HepG2 (cell line): ENCODE data around the gene PARP2. TPM values are rescaled to one million over a fixed set of nuclear protein-coding genes. Genes with fewer than 3 reads are reported as not detected.

Experiments used
- ARID2 ChIP-seq: sonication (generic); formaldehyde crosslinking; IDR thresholded peaks from 2 replicates; pipeline ENCODE4 v1.8.1; 2022; ENCODE audit warnings: mild to moderate bottlenecking, missing genetic modification reagents, borderline replicate concordance
- BORCS8-MEF2B ChIP-seq: sonication (generic); formaldehyde crosslinking; IDR thresholded peaks from 2 replicates; pipeline ENCODE4 v1.8.0; 2022; ENCODE audit warnings: mild to moderate bottlenecking, missing genetic modification reagents
- CEBPG ChIP-seq: IDR thresholded peaks from 2 replicates; pipeline ENCODE4 v1.6.1; 2016
- FLYWCH1 ChIP-seq: sonication (generic); formaldehyde crosslinking; IDR thresholded peaks from 2 replicates; pipeline ENCODE4 v1.8.1; 2023; ENCODE audit warnings: mild to moderate bottlenecking, missing genetic modification reagents
- FOXP1 ChIP-seq, 2 experiments: fragments of 450-650 bp in 1 of 2; IDR thresholded peaks; 2 replicates each; pipeline ENCODE4 v1.6.1; 2017 to 2018; ENCODE audit warnings: antibody characterized with exemption in 1 of 2
- KDM6A ChIP-seq: IDR thresholded peaks from 2 replicates; pipeline ENCODE4 v1.6.1; 2016; ENCODE audit warnings: low read depth
- KLF12 ChIP-seq: sonication (generic); formaldehyde crosslinking; IDR thresholded peaks from 2 replicates; pipeline ENCODE4 v1.4.0; 2020; ENCODE audit warnings: missing genetic modification reagents, borderline replicate concordance
- MTF1 ChIP-seq: sonication (generic); formaldehyde crosslinking; IDR thresholded peaks from 2 replicates; pipeline ENCODE4 v1.5.0; 2020; ENCODE audit warnings: missing genetic modification reagents
- NFRKB ChIP-seq: fragments of 450-650 bp; IDR thresholded peaks from 2 replicates; pipeline ENCODE4 v1.6.1; 2017
- NR2C2 ChIP-seq: sonication (generic); formaldehyde crosslinking; IDR thresholded peaks from 2 replicates; pipeline ENCODE4 v1.4.0; 2020; ENCODE audit warnings: missing genetic modification reagents, mild to moderate bottlenecking, moderate library complexity, borderline replicate concordance
- PAX8 ChIP-seq: sonication (generic); formaldehyde crosslinking; IDR thresholded peaks from 2 replicates; pipeline ENCODE4 v1.8.0; 2022; ENCODE audit warnings: mild to moderate bottlenecking, missing genetic modification reagents, borderline replicate concordance
- SALL2 ChIP-seq: sonication (generic); formaldehyde crosslinking; IDR thresholded peaks from 2 replicates; pipeline ENCODE4 v1.8.1; 2023; ENCODE audit warnings: mild to moderate bottlenecking, missing genetic modification reagents, inconsistent platforms
- SOX6 ChIP-seq, 2 experiments: fragments of 450-650 bp in 1 of 2; sonication (generic) in 1 of 2; formaldehyde crosslinking in 1 of 2; IDR thresholded peaks; 2 replicates each; pipeline versions ENCODE4 v1.4.0 to v1.6.1; 2017 to 2020; ENCODE audit warnings: antibody characterized with exemption in 1 of 2, mild to moderate bottlenecking in 1 of 2, missing genetic modification reagents in 1 of 2
- TRAFD1 ChIP-seq: sonication (generic); formaldehyde crosslinking; IDR thresholded peaks from 2 replicates; pipeline ENCODE4 v1.5.1; 2020; ENCODE audit warnings: missing genetic modification reagents, mild to moderate bottlenecking, borderline replicate concordance
- ZNF333 ChIP-seq: sonication (generic); formaldehyde crosslinking; IDR thresholded peaks from 2 replicates; pipeline ENCODE4 v1.4.0; 2020; ENCODE audit warnings: mild to moderate bottlenecking, missing genetic modification reagents, borderline replicate concordance
- ZNF530 ChIP-seq: sonication (generic); formaldehyde crosslinking; IDR thresholded peaks from 2 replicates; pipeline ENCODE4 v1.5.0; 2020; ENCODE audit warnings: low read depth, mild to moderate bottlenecking, missing genetic modification reagents
- ZNF569 ChIP-seq: sonication (generic); formaldehyde crosslinking; IDR thresholded peaks from 2 replicates; pipeline ENCODE4 v1.5.0; 2020; ENCODE audit warnings: mild to moderate bottlenecking, missing genetic modification reagents, moderate library complexity, borderline replicate concordance
- ZNF574 ChIP-seq: sonication (generic); formaldehyde crosslinking; IDR thresholded peaks from 2 replicates; pipeline ENCODE4 v1.4.0; 2020; ENCODE audit warnings: missing genetic modification reagents
- ZNF598 ChIP-seq: sonication (generic); formaldehyde crosslinking; IDR thresholded peaks from 2 replicates; pipeline ENCODE4 v1.5.1; 2020; ENCODE audit warnings: mild to moderate bottlenecking, missing genetic modification reagents, borderline replicate concordance
- ZNF839 ChIP-seq: sonication (generic); formaldehyde crosslinking; IDR thresholded peaks from 2 replicates; pipeline ENCODE4 v1.4.0; 2020; ENCODE audit warnings: missing genetic modification reagents, mild to moderate bottlenecking, borderline replicate concordance
- ZUFSP ChIP-seq: sonication (generic); formaldehyde crosslinking; IDR thresholded peaks from 2 replicates; pipeline ENCODE4 v1.9.0; 2021; ENCODE audit warnings: missing genetic modification reagents, mild to moderate bottlenecking, borderline replicate concordance
- polyA plus RNA-seq, 8 experiments: library from polyadenylated mRNA; depleted of rRNA in 3 of 8; stranded (reverse) in 7 of 8; unstranded in 1 of 8; fragments of >200 nt; fragmentation: Illumina TruSeq in 4 of 8; extraction: Trizol in 4 of 8; gene quantifications; 2 replicates each; pipeline versions ENCODE4 v1.2.1 to v1.2.3, GENCODE V29; 2011 to 2016; ENCODE audit warnings: low read depth in 4 of 8, missing spikeins in 1 of 8, mixed read lengths in 1 of 8; ENCODE audit not compliant: insufficient read depth in 1 of 8
- total RNA-seq, 5 experiments: library from RNA; depleted of rRNA; stranded (reverse); fragments of >200 nt; fragmentation: Illumina TruSeq; extraction: Trizol; gene quantifications; 2 replicates each; pipeline ENCODE4 v1.2.3, GENCODE V29; 2016; ENCODE audit warnings: low read depth in 1 of 5

PARP2 gene
- total and polyA plus RNA-seq, 2 of the 13 experiments (the other 11 are each of a cell fraction or from before 2014, with no cell fraction given), result 37.3 to 38.4 TPM

- TF ChIP-seq KDM6A (CRISPR knock-in tag), result no peak
- peak; percentile 63; the same call in 1 of the 2 replicates for TF ChIP-seq TRAFD1
- TF ChIP-seq NFRKB, result no peak
- peak; percentile 64; the same call in 1 of the 2 replicates for TF ChIP-seq SALL2 (CRISPR knock-in tag)
- TF ChIP-seq ZUFSP (CRISPR knock-in tag), result no peak
- TF ChIP-seq PAX8 (CRISPR knock-in tag), result peak; percentile 88; the same call in 1 of the 2 replicates
- TF ChIP-seq CEBPG (CRISPR knock-in tag), result peak; percentile 27; the same call in 1 of the 2 replicates
- peak; percentile 53 for TF ChIP-seq NR2C2 (CRISPR knock-in tag)
- no peak; the same call in 1 of the 2 replicates for TF ChIP-seq ZNF569
- peak; percentile 42; the same call in 1 of the 2 replicates for TF ChIP-seq ZNF333 (CRISPR knock-in tag)
- no peak for TF ChIP-seq FOXP1 (IDR thresholded peaks at IDR 0.05)
- peak; percentile 10; the same call in 1 of the 2 replicates for TF ChIP-seq FOXP1 (CRISPR knock-in tag; IDR thresholded peaks at IDR 0.05)
- no peak for TF ChIP-seq ZNF530 (CRISPR knock-in tag)
- TF ChIP-seq BORCS8-MEF2B (CRISPR knock-in tag), result peak; percentile 96
- TF ChIP-seq SOX6 (IDR thresholded peaks at IDR 0.05), result no peak
- peak; percentile 88 for TF ChIP-seq SOX6 (CRISPR knock-in tag; IDR thresholded peaks at IDR 0.05)
- no peak for TF ChIP-seq FLYWCH1
- peak; percentile 91 for TF ChIP-seq ZNF574 (CRISPR knock-in tag)
- TF ChIP-seq ZNF598 (CRISPR knock-in tag), result peak; percentile 89
- TF ChIP-seq ZNF839 (CRISPR knock-in tag), result 0 out of 2 replicates have a peak, but pooled peaks have one; percentile 46
- TF ChIP-seq MTF1, result no peak
- peak; percentile 93 for TF ChIP-seq ARID2 (CRISPR knock-in tag)
- TF ChIP-seq KLF12 (CRISPR knock-in tag), result peak; percentile 93
Observed at GRCh38 chr14:20343092-20343861, at the start of gene PARP2 (continued).
